Measurements from ENCODE around the gene RALB.

DNA sequence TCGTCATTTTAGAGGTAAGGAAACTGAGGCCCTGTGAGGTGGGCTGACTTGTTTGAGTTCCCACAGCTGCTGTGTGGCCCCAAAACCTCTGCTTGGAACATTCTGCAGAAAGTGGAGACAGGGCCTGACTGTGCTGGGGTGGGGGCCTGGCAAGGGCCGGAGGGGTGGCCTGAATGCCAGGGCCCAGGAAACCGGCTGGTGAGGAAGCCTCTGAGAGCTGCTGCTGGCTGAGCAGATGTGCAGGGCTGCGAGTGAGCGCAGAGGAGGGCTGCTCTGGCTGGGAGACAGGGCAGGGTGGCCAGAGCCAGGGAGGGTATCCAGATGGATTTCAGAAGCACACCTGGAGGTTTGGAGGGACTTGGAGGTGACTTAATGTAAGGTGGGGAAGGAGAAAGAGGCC lies 63.4 kb downstream of the RALB start:
- TF ChIP-seq, protein P1, sequence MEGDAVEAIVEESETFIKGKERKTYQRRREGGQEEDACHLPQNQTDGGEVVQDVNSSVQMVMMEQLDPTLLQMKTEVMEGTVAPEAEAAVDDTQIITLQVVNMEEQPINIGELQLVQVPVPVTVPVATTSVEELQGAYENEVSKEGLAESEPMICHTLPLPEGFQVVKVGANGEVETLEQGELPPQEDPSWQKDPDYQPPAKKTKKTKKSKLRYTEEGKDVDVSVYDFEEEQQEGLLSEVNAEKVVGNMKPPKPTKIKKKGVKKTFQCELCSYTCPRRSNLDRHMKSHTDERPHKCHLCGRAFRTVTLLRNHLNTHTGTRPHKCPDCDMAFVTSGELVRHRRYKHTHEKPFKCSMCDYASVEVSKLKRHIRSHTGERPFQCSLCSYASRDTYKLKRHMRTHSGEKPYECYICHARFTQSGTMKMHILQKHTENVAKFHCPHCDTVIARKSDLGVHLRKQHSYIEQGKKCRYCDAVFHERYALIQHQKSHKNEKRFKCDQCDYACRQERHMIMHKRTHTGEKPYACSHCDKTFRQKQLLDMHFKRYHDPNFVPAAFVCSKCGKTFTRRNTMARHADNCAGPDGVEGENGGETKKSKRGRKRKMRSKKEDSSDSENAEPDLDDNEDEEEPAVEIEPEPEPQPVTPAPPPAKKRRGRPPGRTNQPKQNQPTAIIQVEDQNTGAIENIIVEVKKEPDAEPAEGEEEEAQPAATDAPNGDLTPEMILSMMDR (IDR thresholded peaks at IDR 0.05), result no peak
- TF ChIP-seq MAZ (IDR thresholded peaks at IDR 0.05; ENCODE audit: borderline replicate concordance, low read depth, low read length) (no peak), EP300 (IDR thresholded peaks at IDR 0.05) (no peak), CHD2 (IDR thresholded peaks at IDR 0.05; ENCODE audit: low read length, partially characterized antibody) (no peak), POLR2A (IDR thresholded peaks at IDR 0.05; ENCODE audit: low read length) (no peak), MAFK (IDR thresholded peaks at IDR 0.05; ENCODE audit: partially characterized antibody) (no peak), ZC3H11A (IDR thresholded peaks at IDR 0.05) (no peak), JUN (IDR thresholded peaks at IDR 0.05) (no peak), RAD21 (conservative IDR thresholded peaks at IDR 0.05 in 1 of 2, IDR thresholded peaks at IDR 0.05 in 1 of 2) (no peak), NR3C1 (IDR thresholded peaks at IDR 0.05) (no peak), CEBPB (IDR thresholded peaks at IDR 0.05) (no peak), HDAC2 (IDR thresholded peaks at IDR 0.05) (no peak)
- TF ChIP-seq, protein P2, sequence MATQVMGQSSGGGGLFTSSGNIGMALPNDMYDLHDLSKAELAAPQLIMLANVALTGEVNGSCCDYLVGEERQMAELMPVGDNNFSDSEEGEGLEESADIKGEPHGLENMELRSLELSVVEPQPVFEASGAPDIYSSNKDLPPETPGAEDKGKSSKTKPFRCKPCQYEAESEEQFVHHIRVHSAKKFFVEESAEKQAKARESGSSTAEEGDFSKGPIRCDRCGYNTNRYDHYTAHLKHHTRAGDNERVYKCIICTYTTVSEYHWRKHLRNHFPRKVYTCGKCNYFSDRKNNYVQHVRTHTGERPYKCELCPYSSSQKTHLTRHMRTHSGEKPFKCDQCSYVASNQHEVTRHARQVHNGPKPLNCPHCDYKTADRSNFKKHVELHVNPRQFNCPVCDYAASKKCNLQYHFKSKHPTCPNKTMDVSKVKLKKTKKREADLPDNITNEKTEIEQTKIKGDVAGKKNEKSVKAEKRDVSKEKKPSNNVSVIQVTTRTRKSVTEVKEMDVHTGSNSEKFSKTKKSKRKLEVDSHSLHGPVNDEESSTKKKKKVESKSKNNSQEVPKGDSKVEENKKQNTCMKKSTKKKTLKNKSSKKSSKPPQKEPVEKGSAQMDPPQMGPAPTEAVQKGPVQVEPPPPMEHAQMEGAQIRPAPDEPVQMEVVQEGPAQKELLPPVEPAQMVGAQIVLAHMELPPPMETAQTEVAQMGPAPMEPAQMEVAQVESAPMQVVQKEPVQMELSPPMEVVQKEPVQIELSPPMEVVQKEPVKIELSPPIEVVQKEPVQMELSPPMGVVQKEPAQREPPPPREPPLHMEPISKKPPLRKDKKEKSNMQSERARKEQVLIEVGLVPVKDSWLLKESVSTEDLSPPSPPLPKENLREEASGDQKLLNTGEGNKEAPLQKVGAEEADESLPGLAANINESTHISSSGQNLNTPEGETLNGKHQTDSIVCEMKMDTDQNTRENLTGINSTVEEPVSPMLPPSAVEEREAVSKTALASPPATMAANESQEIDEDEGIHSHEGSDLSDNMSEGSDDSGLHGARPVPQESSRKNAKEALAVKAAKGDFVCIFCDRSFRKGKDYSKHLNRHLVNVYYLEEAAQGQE (IDR thresholded peaks at IDR 0.05), result no peak

Measured in A549 (cell line).